NCI-H1105 (cell line): ENCODE data around the gene SF3A2.

ENCODE experiments used
- DNase-seq: peaks from one replicate; lab custom pipeline; 2025; lab: John Stamatoyannopoulos, UW

SF3A2 gene

DNA sequence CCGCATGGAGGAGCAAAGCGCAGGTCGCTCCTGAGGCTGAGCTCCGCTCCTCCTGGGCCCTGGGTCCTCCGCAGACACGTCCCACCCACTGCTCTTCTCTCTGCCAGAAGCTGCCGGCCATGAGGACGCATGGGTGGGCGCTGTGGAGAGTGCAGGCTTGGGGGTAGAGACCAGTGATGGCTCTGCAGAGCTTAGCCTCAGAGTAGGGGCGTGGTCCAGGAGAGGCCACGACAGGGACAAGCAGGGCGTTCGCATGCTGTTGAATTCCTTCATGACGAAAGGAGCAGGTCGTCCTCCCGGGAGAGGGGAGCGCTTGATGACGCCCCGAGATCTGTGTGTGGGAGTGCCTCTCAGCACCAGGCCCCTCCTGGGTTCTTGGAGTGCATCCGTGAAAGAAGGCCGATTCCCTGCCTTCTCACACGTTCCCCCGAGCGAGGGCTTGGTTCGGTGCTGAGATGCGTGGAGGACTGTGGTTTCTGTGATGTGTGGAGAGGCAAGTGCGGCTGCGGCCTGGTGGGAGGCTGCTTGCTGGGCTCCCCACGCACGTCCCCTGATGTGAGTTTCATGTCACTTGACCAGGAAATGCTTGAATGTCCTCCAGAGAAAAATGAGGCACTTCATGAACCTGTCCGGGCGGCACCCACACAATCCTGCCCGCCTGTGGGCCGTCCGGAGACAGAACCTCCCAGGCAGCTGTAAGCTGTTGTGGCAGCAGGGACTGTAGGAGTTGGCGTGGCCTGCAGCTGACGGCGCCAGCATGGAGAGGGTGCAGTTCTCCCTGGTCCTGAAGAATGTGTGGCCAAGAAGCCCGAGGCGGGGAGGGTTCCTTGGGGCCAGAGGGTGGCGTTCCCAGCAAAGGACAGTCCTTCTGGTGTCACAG, 4.5 kb downstream of the SF3A2 start:
- no peak for DNase-seq

- no peak for DNase-seq
These were observed 5.5 kb downstream of the SF3A2 start for GRCh38 chr19:2242092-2242537.

DNA sequence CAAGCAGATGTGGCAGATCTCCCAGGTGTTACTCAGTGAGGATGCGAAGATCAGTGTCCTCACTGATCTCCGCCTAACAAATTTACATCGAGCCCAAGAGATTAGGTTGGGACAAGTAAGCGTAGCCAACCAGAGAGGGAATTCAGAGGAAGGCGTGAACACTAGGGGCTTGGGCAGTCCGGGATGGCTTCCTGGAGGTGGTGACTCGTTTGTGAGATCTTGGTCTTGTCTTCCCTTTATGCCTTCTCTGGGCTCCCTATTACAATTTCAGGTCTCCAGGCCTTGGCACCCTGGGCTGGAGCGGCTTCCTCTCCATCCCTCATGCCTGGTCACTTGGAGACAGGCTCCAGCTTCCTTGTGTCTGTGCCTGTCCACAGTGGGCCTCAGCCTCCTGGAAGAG, 6.2 kb downstream of the SF3A2 start:
- DNase-seq: no peak

DNA sequence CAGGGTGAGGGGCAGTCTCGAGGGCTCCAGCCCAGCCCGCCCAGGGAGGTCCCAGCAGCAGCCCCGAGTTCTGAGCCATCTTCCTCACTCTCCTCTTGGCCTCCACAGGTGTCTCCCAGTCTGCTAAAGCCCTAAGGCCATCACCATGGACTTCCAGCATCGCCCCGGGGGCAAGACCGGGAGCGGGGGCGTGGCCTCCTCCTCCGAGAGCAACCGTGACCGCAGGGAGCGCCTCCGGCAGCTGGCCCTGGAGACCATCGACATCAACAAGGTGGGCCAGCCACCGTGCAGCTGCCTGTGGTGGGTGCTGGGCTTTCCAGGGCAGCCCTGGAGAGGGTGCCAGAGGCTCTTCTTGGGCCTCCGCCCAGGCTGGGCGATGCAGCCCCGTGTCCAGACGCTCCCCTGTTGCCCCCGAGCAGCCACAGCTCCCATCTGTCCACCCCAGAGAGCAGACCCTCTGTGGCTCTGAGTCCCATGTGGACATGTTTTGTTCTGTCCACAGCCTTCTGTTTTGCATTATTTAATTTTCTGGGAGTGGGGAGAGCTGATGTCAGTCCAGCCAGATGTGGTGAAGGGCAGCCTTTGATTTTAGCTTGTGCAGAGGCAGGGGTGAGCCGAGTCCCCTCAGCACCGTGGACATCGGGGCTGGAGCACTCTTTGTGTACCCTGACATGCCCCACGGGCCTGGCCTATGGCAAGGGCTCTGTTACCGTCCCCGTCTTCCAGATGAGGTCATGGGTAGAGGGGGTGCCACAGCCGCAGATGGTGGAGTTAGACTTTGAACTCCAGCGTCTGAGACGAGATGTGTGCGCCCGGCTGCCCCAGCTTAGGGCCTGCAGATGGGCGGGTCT, 6.9 kb downstream of the SF3A2 start:
- DNase-seq: no peak

DNA sequence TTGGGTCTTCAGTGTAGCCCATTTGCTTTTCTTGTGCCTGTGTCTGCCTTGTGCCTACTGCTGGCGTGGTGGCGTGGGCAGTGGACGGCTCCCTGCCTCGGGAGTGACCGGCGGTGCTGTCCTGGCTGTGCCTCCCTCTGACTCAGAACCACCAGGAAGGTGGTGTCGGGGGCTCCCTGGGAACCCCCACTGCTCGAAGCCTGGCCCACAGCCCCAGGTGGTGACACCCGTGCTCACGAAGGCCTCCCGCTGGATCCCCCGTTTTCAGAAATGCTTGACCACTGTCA, 7.4 kb downstream of the SF3A2 start:
- DNase-seq: no peak

- DNase-seq: no peak
These were observed 7.9 kb downstream of the SF3A2 start for GRCh38 chr19:2244486-2244885.

GRCh38 chr19:2245273-2245672, 8.6 kb downstream of the SF3A2 start:
- no peak for DNase-seq

DNA sequence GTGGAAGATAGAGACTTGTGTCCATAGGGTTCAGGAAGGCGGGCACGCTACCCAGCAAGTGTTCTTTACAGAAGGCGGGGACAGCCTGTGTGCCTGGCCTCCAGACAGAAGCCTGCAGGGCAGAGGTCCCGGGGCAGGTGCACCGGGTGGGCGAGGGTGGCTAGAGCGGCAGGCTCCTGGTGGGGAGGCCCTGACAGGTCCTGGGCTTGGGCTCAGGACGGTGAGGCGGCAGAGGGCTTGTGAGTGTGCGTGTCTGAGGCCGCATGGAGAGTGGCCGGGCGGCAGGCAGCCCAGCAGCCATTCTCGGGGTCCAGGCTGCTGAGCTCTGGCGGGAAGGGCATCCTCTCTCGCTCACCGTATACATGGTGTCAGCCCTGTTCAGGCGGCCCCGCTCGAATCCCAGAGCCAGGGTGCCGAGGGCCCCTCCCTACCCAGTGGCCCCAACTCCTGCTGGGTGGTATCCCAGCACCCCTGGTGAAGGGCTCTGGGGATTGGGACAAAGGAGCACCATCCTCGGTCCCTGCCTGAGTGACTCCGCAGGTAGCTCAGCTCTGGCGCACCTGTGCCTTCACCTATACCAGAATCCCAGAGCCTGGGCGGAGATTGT, 9.5 kb downstream of the SF3A2 start:
- DNase-seq: no peak

GRCh38 chr19:2246801-2247361, 10.3 kb downstream of the SF3A2 start:
- no peak for DNase-seq

DNA sequence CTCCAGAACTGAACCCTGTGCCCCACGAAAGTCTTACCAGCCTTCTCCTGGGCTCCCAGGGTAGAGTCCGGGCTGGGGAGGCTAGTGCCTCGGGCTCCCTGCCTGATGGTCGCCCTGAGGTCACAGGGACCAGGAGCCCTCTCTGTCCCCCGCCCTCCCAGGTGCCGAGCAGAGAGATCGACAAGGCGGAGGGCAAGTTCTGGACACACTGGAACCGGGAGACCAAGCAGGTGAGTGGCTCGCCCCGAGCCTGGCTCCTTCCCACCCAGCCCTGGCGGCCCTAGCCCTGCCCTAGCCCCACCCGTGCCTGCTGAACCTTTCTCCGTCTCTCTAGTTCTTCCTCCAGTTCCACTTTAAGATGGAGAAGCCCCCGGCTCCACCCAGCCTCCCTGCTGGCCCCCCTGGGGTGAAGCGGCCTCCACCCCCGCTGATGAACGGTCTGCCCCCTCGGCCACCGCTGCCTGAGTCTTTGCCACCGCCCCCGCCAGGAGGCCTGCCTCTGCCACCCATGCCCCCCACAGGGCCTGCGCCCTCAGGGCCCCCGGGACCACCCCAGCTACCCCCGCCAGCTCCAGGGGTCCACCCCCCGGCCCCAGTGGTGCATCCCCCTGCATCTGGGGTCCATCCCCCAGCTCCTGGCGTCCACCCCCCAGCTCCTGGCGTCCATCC, 10.9 kb downstream of the SF3A2 start:
- no peak for DNase-seq

GRCh38 chr19:2248136-2249009, 11.7 kb downstream of the SF3A2 start:
- no peak for DNase-seq

DNA sequence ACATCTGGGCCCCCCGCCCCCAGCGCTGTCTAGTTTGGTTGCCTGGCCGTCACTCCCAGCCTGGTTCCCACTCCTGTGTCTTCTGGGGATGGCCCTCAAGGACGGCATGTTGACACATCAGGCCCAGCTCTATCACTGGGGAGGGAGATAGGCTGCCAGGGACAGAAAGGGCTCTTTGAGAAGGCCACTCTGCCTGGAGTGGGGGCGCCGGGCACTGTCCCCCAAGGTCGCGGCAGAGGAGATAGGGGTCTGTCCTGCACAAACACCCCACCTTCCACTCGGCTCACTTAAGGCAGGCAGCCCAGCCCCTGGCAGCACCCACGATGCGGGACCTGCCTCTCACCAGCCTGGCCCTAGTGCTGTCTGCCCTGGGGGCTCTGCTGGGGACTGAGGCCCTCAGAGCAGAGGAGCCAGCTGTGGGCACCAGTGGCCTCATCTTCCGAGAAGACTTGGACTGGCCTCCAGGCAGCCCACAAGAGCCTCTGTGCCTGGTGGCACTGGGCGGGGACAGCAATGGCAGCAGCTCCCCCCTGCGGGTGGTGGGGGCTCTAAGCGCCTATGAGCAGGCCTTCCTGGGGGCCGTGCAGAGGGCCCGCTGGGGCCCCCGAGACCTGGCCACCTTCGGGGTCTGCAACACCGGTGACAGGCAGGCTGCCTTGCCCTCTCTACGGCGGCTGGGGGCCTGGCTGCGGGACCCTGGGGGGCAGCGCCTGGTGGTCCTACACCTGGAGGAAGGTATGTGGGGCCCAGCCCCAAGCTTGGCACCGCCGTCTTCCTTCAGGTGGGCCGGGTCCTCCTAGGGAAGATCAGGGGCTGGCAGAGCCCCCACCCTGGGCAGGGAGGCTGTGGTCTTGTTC, 12.6 kb downstream of the SF3A2 start, which contains the start of gene AMH:
AMH (plus strand) TSS at position 314 of the 857 bp plus-strand sequence; CDS start at position 324, 10 bp downstream.
- DNase-seq: no peak

DNA sequence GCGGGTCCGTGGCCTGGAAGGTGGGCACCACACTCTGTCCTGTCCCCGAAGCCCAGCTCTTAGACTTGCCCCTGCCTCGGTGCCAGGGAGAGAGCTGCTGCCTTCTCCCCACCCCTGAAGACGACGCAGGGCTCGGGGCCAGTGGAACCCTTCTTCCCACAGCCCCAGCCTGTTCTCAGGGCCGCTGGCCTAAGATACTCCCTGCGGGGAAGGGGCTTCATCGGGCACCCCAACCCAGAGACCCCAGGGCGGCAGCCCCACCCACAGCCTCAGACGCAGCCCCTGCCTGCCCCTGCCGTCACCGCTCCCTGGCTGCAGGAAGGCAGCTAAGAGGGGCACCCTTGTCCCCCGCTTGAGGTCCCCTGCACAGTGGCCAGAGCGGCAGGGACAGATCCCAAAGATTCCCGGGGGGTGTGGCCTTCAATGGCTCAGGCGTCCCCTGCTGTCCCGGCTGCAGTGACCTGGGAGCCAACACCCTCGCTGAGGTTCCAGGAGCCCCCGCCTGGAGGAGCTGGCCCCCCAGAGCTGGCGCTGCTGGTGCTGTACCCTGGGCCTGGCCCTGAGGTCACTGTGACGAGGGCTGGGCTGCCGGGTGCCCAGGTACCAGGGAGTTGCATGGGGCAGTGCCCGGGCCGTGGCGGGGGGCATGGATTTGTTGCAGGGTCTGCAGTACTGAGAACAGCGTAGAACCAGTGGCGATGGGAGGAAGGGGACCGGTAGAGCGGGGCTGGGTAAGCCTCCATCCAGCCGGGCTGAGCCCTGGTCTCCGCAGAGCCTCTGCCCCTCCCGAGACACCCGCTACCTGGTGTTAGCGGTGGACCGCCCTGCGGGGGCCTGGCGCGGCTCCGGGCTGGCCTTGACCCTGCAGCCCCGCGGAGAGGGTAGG, 13.5 kb downstream of the SF3A2 start:
- no peak for DNase-seq

- DNase-seq: no peak
These were observed 14.1 kb downstream of the SF3A2 start for GRCh38 chr19:2250766-2251105.

- DNase-seq: no peak
These were observed 14.8 kb downstream of the SF3A2 start for GRCh38 chr19:2251106-2252054.

GRCh38 chr19:2252055-2252796, 15.6 kb downstream of the SF3A2 start:
- no peak for DNase-seq

GRCh38 chr19:2252797-2253105, 16.1 kb downstream of the SF3A2 start:
- DNase-seq: no peak
